GM21717 (cell line): ENCODE data around the gene RGS6.

Source experiments
- ATAC-seq: cut with Tn5 transposase; IDR thresholded peaks from one replicate; pipeline ENCODE4 v1.9.1; 2021; ENCODE audit warnings: mild to moderate bottlenecking, moderate library complexity; ENCODE audit not compliant: unreplicated experiment

RGS6 gene

DNA sequence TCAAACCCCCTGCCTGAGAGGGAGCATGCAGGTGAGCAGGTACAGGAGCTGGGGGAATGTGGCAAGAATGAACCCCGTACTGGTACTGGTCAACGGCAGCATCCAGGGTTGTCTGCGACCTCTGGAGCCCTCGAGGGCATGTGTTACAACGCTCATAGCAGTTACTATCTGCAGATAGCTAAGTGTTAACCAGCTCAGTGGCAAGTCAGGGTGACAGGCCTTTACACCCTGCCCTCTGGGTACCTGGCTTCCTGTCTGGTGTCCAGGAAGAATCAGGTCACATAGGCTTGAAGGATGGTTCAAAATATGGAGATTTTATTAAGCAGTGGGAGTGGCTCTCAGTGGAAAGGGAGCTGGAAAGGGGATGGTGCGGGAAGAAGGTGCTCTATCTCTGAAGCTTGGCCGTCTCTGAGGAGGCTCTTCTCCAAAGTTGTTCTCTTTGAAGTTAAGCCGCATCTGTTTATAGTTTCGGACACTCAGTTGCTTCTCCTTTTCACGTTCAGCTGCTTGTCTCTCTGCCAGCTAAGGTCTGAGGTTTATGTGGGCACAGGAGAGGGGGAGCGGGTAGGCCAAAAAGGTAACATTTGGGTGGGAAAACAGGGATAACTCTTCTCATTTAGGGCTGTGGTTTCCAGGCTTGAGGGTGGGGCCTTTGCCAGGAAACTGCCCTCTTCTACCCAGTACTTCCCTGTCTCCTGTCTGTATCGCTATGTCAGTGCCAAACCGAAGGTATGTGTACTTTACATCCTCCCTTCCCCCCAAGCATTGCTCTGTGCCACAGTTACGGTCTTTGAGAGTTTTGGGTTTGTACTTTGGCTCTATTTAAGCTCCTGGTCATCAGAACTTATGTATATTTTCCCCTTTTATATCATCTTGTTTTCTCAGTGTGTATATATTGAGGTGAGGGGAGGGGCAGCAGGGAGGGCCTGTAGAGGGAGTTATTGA, 305.8 kb downstream of the RGS6 start:
- ATAC-seq, result no peak

DNA sequence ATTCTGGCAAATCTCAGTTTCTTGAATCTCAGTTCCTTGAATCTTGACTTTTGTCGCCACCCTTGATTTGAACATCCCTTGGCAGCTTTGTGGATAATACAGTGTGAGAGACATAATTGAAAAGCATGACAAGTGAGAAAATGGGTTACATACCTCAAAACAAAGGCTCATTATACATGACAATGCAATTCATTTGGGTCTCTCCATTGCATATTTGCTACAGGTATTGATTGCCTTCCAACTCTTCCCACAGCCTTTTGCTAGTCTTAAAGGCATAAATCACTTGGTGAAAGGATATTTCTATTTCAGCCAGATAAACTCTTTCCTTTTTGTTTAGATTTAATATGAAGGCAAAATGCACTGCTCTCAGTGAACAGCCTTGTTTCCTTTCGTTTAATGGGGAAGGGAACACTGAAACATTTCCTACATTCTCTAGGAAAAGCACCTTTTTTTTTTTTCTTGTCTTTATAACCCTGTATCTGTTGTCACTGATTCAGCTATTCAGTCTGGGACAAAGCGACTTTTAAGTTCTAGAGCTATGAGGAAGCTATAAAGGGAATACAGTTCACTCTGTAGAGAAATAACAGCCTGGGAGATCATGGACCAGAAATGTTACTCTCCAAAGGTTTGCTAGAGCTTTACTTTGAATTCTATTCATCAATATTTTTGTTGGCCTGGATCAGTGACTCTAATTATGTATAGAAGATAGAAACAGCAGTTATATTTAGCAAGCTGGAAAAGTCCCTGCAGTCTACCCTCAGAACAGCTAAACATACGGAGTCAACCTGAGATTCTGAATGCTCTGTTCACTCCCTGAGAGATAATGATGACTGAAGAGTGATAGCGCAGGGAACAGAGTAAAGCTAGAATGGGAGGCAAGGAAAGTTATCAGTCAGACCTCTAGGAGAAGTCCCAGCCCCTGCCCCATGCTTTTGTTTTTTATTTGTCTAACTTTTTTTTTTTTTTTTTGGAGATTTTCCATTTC, 311.4 kb downstream of the RGS6 start:
- ATAC-seq, result no peak

DNA sequence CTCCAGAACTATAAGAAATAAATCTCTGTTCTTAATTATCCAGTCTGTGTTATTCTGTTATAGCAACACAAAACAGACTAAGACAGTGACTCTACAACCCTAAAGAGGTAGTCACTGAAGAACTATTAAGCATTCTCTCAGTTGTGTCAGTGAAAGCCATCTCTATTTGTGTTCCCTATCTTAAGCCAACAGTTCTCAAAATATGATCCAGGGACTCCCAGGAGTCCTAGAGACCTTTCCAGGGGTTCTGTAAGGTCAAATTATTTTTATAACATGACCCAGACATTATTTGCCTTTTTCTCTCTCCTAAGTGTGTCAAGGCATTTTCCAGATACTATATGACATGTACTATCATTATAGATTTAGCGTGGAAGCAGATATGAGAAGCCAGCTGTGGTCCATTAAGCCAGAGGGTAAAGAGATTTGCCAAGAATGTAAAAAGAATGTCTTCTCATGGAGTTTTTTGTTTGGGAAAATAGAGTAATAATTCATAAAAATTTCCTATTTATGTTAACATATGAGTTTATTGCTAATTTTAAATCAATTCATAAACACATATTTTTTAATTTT, 315.8 kb downstream of the RGS6 start:
- no peak for ATAC-seq

DNA sequence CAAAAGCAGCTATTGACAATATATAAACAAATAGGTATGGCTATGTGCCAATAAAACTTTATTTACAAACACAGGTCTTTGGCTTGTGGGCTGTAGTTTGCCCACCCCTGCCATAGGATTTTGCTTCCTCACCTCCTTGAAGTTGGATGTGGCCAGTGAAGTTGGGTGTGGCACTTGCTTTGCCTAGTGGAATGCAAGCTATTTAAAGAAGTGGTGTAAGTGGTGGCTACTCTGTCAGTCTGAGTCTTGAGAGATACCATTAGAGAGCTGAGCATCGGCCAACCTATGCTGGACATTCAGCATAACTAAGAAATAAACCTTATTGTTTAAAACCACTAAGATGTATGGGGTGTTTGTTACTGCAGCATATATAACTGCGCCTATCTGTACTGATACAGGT, 321.3 kb downstream of the RGS6 start:
- no peak for ATAC-seq

DNA sequence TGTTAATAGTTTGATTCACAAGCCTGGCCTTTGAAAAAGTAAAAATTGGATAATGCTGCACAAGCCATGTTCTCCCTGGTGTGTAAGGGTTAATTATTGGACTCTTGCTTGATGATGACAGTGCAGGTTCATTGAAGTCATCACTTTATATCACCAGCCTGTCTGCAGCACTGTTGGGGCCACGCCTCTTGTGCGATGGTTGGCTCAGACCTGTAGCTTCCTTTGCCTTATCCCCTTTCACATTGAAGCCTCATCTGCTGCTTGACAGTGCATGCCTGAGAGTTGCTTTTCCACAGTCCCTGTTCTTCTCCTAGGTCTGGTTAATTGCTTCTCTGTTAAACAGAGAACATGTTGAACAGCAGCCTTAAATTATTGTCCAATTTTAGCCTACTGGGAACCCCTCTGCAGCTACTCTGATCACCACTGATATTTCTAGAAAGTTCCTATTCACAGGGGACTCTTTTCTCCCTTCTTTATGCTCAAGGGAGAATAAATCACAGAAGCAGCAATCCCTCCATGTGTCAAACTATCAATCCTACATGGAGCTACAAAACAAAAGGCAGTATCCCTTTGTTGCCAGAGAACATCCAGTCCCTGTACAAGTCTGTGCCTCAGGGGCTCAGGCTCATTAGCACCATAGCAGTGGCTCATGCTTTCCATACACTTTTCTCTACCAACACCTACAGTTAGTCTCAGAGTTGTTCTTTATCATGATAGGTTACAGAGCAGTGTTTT, 322.1 kb downstream of the RGS6 start:
- no peak for ATAC-seq

DNA sequence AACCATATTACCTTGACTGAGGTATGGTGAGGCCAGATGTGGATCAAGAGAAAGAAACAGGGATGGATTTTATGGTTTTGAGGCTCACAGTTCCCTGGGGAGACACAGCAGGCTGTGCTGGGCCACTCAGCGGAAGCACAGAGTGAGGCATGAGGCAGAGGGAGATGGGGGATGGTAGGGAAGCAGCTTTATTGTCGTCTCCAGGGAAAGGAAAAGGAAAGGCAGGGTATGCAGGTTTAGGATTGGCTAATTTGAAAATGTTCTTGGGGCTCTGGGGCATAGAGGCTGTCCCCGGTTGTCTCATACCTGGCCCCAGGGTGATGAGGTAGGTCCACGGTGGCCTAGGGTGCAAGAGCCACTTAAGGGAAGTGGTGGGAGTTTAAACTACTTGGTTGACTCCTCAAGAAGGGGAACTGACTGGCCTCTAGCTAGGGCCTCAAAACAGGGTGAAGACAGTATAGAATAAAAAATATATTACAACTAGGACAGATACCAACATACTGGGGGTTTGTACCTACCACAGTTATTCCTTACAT, 322.8 kb downstream of the RGS6 start:
- ATAC-seq, result no peak

DNA sequence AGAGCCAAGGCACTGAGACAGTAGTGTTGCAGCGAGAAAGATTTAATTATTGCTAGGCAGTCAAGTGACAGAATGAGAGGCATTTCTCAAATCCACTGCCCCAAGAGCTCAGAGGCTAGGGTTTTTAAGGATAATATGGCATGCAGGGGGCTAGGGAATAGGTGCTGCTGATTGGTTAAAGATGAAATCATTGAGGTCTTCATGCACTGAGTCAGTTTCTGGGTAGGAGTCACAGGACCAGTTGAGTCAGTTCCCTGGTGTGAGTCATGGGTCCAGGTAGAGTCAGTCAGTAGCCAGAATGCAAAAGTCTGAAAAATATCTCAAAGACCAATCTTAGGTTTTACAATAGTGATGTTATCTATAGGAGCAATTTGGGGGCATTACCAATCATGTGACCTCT, 323.8 kb downstream of the RGS6 start:
- no peak for ATAC-seq

DNA sequence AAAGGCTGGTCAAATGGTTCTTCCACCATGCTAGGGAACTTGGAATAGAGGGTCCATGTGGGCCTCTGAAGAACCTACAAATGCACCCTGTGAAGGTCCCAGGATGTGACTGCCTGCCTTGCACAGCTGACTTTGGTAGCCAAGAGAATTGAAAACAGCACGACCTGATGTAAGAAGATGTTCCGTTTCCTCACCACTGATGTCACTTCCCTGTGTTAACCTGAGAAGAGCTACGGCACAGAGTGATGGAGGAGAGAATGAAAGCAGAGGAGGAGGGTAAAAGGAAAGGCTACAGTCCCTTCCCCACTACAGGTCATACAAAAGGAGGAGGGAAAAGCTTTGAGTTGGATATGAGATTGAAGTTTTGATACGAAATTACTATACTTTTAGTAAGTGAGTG, 328.8 kb downstream of the RGS6 start:
- ATAC-seq, result no peak

DNA sequence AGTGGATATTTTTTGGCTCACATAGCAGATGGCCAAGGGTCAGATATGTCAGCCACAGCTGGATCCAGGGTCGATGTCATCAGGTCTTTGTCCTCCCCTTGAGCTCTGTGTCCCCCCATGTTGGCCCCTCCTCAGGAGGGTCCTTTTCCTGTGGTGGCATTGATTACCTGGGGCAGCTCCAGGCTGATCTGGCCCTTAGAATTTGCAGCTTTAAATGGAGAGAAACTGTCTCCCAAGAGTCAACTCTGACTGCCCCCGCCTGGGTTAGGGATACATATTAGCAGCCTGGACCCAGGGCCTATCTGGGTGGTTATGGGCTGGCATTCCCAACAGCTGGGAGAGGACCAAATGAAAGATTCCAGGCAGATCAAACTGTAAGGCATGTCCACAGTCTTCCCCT, 330.5 kb downstream of the RGS6 start:
- no peak for ATAC-seq

DNA sequence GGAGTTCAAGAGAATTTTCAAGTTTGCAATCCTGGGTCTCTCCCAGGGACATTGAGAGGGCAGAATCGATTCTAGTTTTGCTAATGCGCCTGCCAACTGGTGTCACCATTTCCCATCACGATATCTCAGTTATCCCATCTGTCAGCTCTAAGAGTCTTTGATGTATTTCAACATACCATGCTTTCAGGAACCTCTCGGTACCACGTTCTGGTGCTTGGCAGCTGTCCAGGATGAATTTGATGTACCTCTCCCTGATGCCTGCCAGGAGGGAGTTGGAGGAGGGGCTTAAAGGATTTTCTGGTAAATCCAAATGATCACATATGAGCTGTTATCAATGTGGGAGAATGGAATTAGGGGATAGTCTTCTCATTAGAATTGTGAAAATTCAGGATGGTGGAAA, 332.5 kb downstream of the RGS6 start:
- no peak for ATAC-seq

DNA sequence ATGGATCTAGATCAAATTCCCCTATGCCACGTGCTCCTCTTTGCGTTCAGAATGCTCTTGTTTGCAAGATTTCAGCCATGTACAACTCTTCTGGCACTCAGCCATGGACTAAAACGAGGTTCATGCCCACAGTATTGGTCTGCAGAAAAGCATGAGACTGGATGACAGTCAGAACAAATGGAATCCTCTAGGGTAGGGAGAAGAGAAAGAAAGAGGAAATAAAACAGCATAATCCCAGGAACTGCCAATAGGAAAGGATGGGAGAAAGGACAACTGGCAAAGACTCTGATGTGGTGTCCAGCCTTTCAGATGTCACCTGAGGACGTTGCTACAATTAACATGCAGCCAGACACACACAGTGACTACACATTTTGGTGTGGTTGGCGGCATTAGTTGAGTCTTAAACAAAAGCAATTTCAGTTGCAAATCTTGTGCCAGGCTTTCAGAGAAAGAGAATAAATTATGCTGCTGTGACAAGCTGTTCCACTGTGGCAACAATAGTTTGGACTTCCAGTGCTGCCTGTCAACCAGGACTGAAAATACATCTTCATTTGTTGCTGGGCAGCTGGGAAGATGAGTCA, 338.0 kb downstream of the RGS6 start:
- no peak for ATAC-seq

DNA sequence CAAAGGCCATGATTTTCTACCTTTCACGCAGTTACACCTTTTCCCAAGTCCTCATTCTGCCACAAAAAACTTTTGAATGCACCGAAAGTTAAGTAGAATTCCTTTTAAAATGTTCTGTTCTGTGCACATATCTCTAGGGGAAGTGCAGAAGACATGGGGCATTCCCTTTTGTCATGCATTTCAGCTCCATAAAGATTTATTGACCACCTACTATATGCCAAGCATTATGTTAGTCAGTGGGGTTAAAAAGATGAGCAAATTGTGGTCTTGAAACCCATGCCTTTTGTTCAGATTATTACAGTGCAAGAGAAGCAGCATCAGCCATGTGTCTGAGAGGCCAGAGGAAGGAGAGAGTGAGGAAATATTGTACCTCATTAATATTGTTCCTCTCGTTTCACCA, 338.5 kb downstream of the RGS6 start:
- ATAC-seq, result no peak

DNA sequence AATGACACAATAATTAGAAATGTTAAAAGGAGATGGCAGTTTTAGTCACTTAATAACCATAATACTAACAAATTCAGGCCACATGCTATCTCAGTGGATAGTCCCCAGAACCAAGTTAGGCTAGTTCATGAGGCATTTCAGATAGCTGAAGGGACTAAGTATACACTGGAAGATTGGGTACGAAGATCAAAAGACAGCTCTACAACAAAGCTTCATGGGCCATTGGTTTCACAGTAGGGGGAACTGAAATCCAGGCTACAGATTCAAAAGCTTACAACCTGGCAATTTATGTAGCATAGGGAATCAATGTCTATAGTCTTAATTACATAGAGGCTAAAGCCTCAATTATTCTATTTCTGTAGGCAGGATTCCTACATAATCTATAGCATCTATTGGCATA, 343.0 kb downstream of the RGS6 start:
- ATAC-seq, result no peak

DNA sequence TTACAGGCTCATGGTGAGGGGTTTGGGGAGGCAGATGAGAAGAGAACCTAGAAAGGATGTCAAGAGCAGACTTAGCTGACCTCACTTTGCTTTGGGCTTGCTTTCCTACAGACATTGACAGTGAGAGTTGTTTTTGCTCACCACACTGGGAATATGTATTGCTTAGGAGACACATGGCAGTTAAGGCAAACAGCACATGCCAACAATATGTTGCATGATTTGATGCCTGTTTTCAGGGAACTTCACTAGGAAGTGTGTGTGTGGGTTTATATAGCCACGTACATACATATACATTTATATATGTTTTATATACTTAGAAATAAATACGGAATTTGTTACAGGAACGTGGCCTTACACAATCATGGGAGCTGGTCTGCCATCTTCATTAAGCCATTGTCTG, 346.1 kb downstream of the RGS6 start:
- no peak for ATAC-seq

DNA sequence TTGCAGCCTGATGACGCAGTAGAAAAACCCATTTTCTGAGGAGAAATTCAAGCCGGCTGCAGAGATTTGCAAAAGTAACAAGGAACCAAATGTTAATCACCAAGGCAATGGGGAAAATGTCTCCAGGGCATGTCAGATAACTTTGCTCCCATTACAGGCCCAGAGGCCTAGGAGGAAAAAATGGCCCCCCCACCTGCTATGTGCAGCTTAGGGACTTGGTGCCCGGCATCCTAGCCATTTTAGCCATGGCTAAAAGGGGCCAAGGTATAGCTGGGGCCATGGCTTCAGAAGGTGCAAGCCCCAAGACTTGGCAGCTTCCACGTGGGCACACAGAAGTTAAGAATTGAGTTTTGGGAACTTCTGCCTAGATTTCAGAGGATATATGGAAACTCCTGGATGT, 351.9 kb downstream of the RGS6 start:
- no peak for ATAC-seq

DNA sequence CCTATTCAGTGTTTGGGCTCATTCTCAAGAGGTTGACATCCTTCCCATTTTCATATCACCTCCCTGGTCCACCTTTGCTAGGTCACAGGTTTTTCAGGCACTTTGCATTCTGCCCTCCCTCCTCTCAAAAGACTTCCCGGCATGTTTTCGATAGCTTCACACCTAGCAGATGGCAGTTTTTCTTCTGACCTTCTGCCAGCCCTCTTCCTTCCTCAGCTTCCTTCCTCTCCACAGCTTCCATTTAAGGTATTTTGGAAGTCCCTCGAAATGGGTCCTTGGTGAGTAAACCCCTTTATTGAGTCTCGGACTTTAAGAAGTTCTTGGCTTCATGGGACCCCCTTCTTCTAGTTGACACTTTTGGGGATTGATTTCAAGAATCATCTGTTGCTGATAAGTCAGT, 358.0 kb downstream of the RGS6 start:
- ATAC-seq, result no peak

DNA sequence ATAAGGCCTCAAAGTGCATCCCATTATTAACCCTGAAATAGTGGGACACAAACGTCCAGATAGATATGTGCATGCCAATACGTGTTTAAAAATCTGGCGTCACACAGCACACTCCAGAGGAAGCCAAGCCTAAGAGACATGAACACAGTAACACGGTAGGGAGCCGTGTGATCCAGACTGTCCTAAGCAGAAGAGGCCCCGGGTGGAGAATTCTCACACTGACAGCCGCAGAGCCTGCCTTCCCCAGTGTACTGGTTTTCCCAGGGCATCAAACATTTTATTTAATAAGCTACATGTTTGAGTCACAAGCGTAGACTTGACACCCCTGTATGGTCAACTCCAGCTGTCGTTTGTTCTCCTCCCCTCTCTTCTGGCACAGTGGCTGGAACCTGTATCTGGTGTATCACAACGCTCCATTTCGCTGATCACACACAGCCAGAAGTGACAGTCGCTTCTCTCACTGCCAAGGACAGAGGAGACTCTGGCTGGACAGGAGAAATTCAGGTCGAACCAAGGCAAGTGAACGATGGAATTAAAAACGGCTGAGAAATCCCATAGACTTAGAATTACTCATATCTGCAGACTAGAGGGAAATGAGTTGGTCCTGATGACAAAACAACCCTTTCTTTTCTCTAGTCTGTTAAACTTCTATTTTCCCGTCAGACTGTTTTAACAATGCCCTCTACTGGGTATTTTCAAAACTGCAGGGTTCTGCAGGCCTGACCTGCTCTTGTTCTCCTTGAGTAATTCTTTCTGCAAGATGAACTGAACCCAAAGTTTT, 359.9 kb downstream of the RGS6 start:
- ATAC-seq, result no peak

DNA sequence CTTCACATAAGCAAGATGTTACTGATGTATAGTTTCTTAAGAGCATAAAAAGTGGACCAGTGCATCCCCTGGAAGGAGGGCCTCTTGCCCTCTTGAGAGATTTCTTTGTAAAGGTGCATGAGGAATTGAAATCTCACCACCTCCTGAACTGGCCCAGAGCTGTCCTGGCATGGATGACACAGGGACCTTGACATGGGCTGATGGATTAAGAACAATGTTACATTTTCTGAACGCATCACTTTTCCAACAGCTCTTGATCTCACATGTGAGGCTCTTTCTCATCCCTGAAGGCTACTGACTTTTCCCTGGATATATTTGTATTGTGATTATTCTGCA, 360.4 kb downstream of the RGS6 start:
- no peak for ATAC-seq

DNA sequence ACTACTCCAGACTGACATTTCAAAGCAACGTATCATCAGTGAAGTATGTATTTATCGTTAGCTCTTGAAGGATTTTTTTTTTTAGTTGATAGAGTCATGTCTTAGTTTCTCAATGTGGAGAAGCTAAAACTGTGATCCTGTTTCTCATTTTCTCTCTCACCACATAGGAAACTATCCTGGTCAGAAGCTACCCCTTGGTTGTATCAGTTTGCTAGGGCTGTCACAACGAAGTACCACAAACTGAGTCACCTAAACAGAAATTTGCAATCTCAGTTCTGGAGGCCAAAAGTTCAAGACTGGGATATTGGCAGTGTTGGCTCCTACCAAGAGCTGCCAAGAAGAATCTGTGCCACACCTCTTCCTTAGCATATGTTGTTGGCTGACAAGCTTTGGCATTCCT, 369.1 kb downstream of the RGS6 start:
- ATAC-seq, result no peak

DNA sequence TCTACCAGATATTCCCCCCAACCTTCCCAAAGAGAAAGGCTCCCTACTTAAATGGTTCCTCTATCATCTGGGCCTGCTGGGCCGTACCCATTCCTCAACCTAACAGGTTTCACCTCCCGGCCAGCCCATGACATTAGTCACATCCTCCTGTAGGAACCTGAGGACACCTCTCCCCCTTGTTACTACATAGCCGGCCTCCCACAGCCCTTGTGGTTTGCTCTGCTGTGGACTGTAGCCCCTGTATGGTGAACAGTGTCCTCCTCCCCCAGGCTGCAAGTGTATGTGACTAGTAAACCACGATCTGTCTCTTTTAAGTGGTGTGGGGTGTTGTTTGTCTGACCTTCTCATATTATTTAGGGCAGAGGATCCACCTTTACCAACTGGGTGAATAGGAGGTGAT, 371.7 kb downstream of the RGS6 start:
- no peak for ATAC-seq
